ENCODE measurements around the gene PPP2R3A. TPM values are rescaled to one million over a fixed set of nuclear protein-coding genes. Genes with fewer than 3 reads are reported as not detected.
"Not testable (repeated sequence)": the region's sequence is repeated elsewhere in the genome, so short reads cannot be mapped to it uniquely, and the experiment has no call there.

PPP2R3A gene
- polyA plus RNA-seq, 1 experiment = 26.6 TPM

- POLR2A ChIA-PET = no interaction called here
- CTCF ChIA-PET = interaction anchor here (1.1 to 1.2 kb wide), 2 partner anchors 8 to 601 kb away, joined by 3 to 4 read pairs; partner anchors contain the start of gene STAG1
- Histone ChIP-seq H3K27ac (ENCODE audit: low read depth, low read length) (no peak overlapping the region), H3K27me3 (ENCODE audit: control insufficient read depth, insufficient read depth, low read length) (no peaks in the 10 kb centered on the region), H3K4me3 (ENCODE audit: low read depth, low read length) (no peak overlapping the region), H3K9me3 (ENCODE audit: control insufficient read depth, insufficient read depth, low read length) (no peaks in the 10 kb centered on the region)
- TF ChIP-seq, protein P1, sequence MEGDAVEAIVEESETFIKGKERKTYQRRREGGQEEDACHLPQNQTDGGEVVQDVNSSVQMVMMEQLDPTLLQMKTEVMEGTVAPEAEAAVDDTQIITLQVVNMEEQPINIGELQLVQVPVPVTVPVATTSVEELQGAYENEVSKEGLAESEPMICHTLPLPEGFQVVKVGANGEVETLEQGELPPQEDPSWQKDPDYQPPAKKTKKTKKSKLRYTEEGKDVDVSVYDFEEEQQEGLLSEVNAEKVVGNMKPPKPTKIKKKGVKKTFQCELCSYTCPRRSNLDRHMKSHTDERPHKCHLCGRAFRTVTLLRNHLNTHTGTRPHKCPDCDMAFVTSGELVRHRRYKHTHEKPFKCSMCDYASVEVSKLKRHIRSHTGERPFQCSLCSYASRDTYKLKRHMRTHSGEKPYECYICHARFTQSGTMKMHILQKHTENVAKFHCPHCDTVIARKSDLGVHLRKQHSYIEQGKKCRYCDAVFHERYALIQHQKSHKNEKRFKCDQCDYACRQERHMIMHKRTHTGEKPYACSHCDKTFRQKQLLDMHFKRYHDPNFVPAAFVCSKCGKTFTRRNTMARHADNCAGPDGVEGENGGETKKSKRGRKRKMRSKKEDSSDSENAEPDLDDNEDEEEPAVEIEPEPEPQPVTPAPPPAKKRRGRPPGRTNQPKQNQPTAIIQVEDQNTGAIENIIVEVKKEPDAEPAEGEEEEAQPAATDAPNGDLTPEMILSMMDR (IDR thresholded peaks at IDR 0.05; ENCODE audit: low read depth, low read length) = no peak
- DNase-seq (ENCODE audit: low read depth, low spot score) = no peak
These were observed 185.7 kb downstream of the PPP2R3A start for GRCh38 chr3:136151219-136151618.

DNA sequence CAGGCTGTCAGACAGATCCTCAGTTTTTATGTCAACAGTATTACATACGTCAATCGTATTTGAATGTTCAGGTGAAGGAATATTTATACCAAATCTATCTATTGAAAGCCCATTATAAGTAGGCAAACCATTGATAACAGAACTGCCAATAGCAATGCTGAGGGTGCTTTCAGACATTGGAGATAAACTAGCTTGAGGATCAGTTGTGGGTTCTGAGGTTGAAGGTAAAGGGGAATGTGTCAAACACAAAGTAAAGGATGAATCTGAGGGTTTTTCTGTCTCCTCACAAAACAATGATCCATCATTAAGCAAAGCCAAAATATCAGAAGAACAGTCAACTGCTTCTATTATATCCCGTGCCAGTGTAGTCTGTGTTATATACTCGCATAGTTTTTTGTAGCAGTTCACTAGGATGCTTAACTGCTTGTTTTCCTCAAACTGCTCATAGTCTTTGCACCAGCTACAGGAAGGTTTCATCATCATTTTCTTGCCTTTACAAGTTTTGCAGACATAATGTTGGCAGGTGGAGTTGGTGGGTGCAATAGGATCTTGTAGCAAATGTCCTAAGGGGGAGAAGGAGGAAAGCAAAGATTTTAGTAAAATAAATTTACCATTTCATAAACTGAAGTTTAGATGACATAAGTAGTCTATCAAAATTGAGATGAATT is 186.8 kb downstream of the PPP2R3A start:
- ChIA-PET CTCF (interaction anchor here (0.6 to 0.7 kb wide), 2 partner anchors 18 to 1356 kb away, joined by 3 to 14 read pairs; no protein-coding TSS in a partner anchor), POLR2A (no interaction called here)
- TF ChIP-seq, protein P1 (IDR thresholded peaks at IDR 0.05; ENCODE audit: low read depth, low read length) = no peak

DNA sequence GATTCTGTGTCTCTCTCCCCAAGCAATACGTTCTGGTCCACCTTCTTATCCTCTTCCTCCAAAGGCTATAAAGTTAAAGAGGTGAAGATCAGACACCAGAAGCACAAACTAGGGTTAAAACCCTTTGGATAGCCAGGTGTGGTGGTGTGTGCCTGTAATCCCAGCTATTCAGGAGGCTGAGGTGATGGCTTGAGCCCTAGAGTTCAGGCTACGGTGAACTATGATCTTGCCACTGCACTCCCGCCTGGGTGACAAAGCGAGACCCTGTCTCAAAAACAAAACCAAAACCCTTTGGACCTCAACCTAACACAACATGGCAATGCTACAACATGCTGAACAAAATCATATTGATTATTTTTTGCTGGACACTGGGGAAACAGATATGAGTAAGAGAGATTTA is 187.4 kb downstream of the PPP2R3A start:
- ChIA-PET POLR2A (no interaction called here), CTCF (interaction anchor here (0.6 to 0.7 kb wide), 2 partner anchors 17 to 1357 kb away, joined by 3 to 14 read pairs; no protein-coding TSS in a partner anchor)
- Histone ChIP-seq H3K9me3 (ENCODE audit: control insufficient read depth, insufficient read depth, low read length) (no peaks in the 10 kb centered on the region), H3K27ac (ENCODE audit: low read depth, low read length) (no peak overlapping the region), H3K4me3 (ENCODE audit: low read depth, low read length) (no peak overlapping the region), H3K27me3 (ENCODE audit: control insufficient read depth, insufficient read depth, low read length) (no peaks in the 10 kb centered on the region)
- no peak for DNase-seq (ENCODE audit: low read depth, low spot score)
- TF ChIP-seq, protein P1 (IDR thresholded peaks at IDR 0.05; ENCODE audit: low read depth, low read length) = no peak

More for the DNA sequence above, 186.8 kb downstream of the PPP2R3A start:
- H3K27me3 ChIP-seq (ENCODE audit: control insufficient read depth, insufficient read depth, low read length) = no peaks in the 10 kb centered on the region
- DNase-seq (ENCODE audit: low read depth, low spot score) = no peak
- no peak overlapping the region for H3K4me3 ChIP-seq (ENCODE audit: low read depth, low read length)
- no peaks in the 10 kb centered on the region for H3K9me3 ChIP-seq (ENCODE audit: control insufficient read depth, insufficient read depth, low read length)
- no peak overlapping the region for H3K27ac ChIP-seq (ENCODE audit: low read depth, low read length)

- H3K27me3 ChIP-seq (ENCODE audit: control insufficient read depth, insufficient read depth, low read length) = no peaks in the 10 kb centered on the region
- no peak overlapping the region for H3K4me3 ChIP-seq (ENCODE audit: low read depth, low read length)
- H3K27ac ChIP-seq (ENCODE audit: low read depth, low read length) = no peak overlapping the region
- ChIA-PET CTCF (interaction anchor here (1.0 kb wide), 1 partner anchor 10 kb away, joined by 3 read pairs; no protein-coding TSS in a partner anchor), POLR2A (no interaction called here)
- TF ChIP-seq, protein P1 (IDR thresholded peaks at IDR 0.05; ENCODE audit: low read depth, low read length) = no peak
- H3K9me3 ChIP-seq (ENCODE audit: control insufficient read depth, insufficient read depth, low read length) = no peaks in the 10 kb centered on the region; the same call in 1 of the 2 replicates
- no peak for DNase-seq (ENCODE audit: low read depth, low spot score)
These were observed 196.0 kb downstream of the PPP2R3A start for GRCh38 chr3:136161516-136161915.

DNA sequence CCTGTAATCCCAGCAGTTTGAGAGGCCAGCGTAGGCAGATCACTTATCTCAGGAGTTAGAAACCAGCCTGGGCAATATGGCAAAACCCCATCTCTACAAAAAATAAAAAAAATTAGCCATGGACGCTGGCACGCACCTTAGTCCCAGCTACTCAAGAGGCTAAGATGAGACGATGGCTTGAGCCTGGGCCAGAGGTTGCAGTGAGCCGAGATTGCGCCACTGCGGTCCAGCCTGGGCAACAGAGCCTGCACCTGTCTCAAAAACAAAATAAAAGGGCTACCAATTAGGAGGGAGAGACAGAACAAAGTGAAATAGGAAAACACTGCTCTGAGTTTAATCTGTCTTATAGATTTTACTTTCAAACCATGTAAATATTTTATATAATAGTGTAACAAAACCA is 196.8 kb downstream of the PPP2R3A start:
- Histone ChIP-seq H3K27ac (ENCODE audit: low read depth, low read length) (no peak overlapping the region), H3K27me3 (ENCODE audit: control insufficient read depth, insufficient read depth, low read length) (no peaks in the 10 kb centered on the region), H3K4me3 (ENCODE audit: low read depth, low read length) (no peak overlapping the region), H3K9me3 (ENCODE audit: control insufficient read depth, insufficient read depth, low read length) (no peaks in the 10 kb centered on the region; the same call in 1 of the 2 replicates)
- TF ChIP-seq, protein P1 (IDR thresholded peaks at IDR 0.05; ENCODE audit: low read depth, low read length) = no peak
- POLR2A ChIA-PET = no interaction called here
- CTCF ChIA-PET = interaction anchor here (1.0 kb wide), 1 partner anchor 9 kb away, joined by 3 read pairs; no protein-coding TSS in a partner anchor
- no peak for DNase-seq (ENCODE audit: low read depth, low spot score)

DNA sequence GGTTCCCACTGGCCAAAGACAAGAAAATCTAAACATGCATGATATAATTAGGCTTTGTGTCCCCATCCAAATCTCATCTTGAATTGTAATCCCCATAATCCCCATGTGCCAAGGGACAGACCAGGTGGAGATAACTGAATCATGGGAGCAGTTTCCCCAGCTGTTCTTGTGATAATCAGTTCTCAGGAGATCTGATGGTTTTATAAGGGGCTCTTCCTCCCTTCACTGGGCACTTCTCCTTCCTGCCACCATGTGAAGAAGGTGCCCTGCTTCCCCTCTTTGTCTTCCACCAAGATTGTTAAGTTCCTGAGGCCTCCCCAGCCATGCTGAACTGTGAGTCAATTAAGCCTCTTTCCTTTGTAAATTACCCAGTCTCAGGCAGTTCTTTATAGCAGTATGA is 198.1 kb downstream of the PPP2R3A start:
- H3K4me3 ChIP-seq (ENCODE audit: low read depth, low read length); POLR2A ChIA-PET; CTCF ChIA-PET; H3K27ac ChIP-seq (ENCODE audit: low read depth, low read length); H3K27me3 ChIP-seq (ENCODE audit: control insufficient read depth, insufficient read depth, low read length); H3K9me3 ChIP-seq (ENCODE audit: control insufficient read depth, insufficient read depth, low read length); DNase-seq (ENCODE audit: low read depth, low spot score): not testable (repeated sequence)
